Endometrial microvascular endothelial cells (primary cell): ENCODE measurements around the gene SEC11A. TPM values are rescaled to one million over a fixed set of nuclear protein-coding genes. Genes with fewer than 3 reads are reported as not detected.

Source experiments
- in situ Hi-C: cut with HindIII; loops from 2 replicates; pipeline ENCODE4 v1.10.0; 2017; ENCODE audit warnings: low sequenced_read_pairs, low pct_unique_long_range_greater_than_20kb; ENCODE audit errors: inconsistent ontology term
- total RNA-seq: library from RNA; depleted of rRNA; stranded (reverse); fragments of >200 nt; gene quantifications from one replicate; pipeline ENCODE4 v1.2.3, GENCODE V29; 2015; ENCODE audit errors: inconsistent ontology term

SEC11A gene
- total RNA-seq, 1 donor from 2014 or later: 211 TPM

GRCh38 chr15:84621358-84621979 lies 94.5 kb downstream of the SEC11A start:
- in situ Hi-C loops: no loop called here

DNA sequence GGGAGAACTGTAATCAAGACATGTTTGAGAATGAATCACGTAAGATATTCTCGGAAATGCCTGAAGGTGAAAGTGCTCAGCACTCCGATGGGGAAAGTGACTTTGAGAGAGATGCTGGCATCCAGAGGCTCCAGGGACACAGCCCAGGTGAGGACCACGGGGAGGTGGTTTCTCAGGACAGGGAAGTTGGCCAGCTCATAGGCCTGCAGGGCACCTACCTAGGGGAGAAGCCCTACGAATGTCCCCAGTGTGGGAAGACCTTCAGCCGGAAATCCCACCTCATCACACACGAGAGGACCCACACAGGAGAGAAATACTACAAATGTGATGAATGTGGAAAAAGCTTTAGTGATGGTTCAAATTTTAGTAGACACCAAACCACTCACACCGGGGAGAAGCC lies 95.3 kb downstream of the SEC11A start:
- in situ Hi-C loops: no loop called here

Other genes with a start within 250 kb of the SEC11A start
- gene ZSCAN2, start 115.1 kb downstream of the SEC11A start, total RNA-seq: 2.6 TPM
- gene WDR73, start 61.9 kb downstream of the SEC11A start, total RNA-seq: 17.2 TPM
- gene NMB, start 57.9 kb downstream of the SEC11A start, total RNA-seq: 5.6 TPM
- gene ZNF592, start 32.5 kb upstream of the SEC11A start, total RNA-seq: 13.6 TPM
- gene ALPK3, start 101.2 kb upstream of the SEC11A start, total RNA-seq: 7.2 TPM
- not detected for gene SLC28A1, start 168.5 kb upstream of the SEC11A start, total RNA-seq